ENCODE results near the gene TMEM87A.

DNA sequence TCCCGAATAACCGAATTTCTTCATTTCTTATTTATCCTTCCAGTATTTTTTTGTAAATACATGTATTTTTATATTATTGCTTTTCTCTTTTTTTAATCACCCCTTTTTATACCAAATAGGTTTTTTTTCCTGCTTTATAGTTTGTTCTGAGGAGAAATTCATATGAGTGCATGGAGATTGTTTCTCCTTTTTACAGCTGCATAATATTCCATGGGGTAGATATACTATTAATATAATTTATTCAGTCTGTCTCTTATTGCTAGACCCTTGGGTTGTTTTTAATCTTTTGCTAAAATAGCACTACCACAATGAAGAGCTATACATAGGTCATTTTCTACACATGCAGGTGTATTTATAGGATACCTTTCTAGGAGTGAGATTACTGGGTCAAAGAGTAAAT is 3.5 kb upstream of the TMEM87A start:
- TF ChIP-seq EZH2 (optimal IDR thresholded peaks at IDR 0.05; ENCODE audit: low read depth, low read length): no peak
- no peak for TF ChIP-seq EZH2phosphoT487 (IDR thresholded peaks at IDR 0.05; ENCODE audit: low read length)

Measured in MM.1S (cell line).